HepG2 (cell line): ENCODE results near the gene COX6A2. TPM values are rescaled to one million over a fixed set of nuclear protein-coding genes. Genes with fewer than 3 reads are reported as not detected.

Source experiments
- ATAC-seq: fragments of 200-7000 bp; cut with Tn5 transposase; 3 replicates; pipeline ENCODE4 v1.9.1; 2020; ENCODE audit warnings: mild to moderate bottlenecking, moderate library complexity
- BruUV-seq: library from RNA; stranded (reverse); fragments of 400-500 nt; replicated peaks from 2 replicates; lab custom pipeline; 2021; lab: Mats Ljungman, UMichigan
- CTCF ChIA-PET: fragments of 300-600 bp; formaldehyde crosslinking; extraction: SDS; loops from one replicate; lab custom pipeline; 2021; ENCODE audit warnings: low total read pairs, inconsistent platforms, low intra/inter-chr PET ratio; lab: Yijun Ruan, JAX
- POLR2A ChIA-PET: fragments of 350-600 bp; sonication (Branson Sonifier 250); formaldehyde crosslinking; loops from one replicate; lab custom pipeline; 2020; ENCODE audit warnings: antibody characterized with exemption, inconsistent platforms; lab: Yijun Ruan, JAX
- DNase-seq: peaks from one replicate; pipeline ENCODE4 v3.0.0-alpha.2; 2015; ENCODE audit warnings: low spot score
- FAIRE-seq: peaks from 3 replicates; lab custom pipeline; 2011; peaks lifted over from hg19 to GRCh38; lab: Jason Lieb, UNC
- H2AFZ ChIP-seq: one replicate; pipeline ENCODE4 v1.6.1; 2011; ENCODE audit warnings: low read length, inconsistent platforms
- H3K27ac ChIP-seq: fragments of 300-600 bp; 3 replicates; pipeline ENCODE4 v1.8.0; 2011; ENCODE audit warnings: mixed run types, mild to moderate bottlenecking, mixed read lengths, low read length, inconsistent platforms; ENCODE audit not compliant: insufficient read depth; ENCODE audit errors: extremely low read length
- H3K27me3 ChIP-seq, 2 experiments: fragments of 200-600 bp in 1 of 2; 2 replicates in 1 of 2; 3 replicates in 1 of 2; pipeline versions ENCODE4 v1.6.0 to v1.8.0; 2011; ENCODE audit warnings: low read length in 2 of 2, mild to moderate bottlenecking in 2 of 2, moderate library complexity in 2 of 2, inconsistent platforms in 1 of 2; ENCODE audit not compliant: insufficient read depth in 2 of 2, control insufficient read depth in 1 of 2
- H3K36me3 ChIP-seq, 2 experiments: fragments of 200-600 bp in 1 of 2; replicated peaks in 1 of 2; 2 replicates in 1 of 2; 3 replicates in 1 of 2; pipeline versions ENCODE4 v1.5.1 to v1.8.0; 2011; ENCODE audit warnings: low read length in 2 of 2, inconsistent platforms in 1 of 2; ENCODE audit not compliant: insufficient read depth in 2 of 2, control insufficient read depth in 1 of 2
- H3K4me1 ChIP-seq: 2 replicates; pipeline ENCODE4 v1.5.1; 2012; ENCODE audit warnings: low read length, inconsistent platforms; ENCODE audit not compliant: insufficient read depth
- H3K4me2 ChIP-seq: 2 replicates; pipeline ENCODE4 v1.6.0; 2011; ENCODE audit warnings: low read depth, low read length, inconsistent platforms
- H3K4me3 ChIP-seq, 3 experiments: fragments of 200-600 bp in 1 of 3; sonication (generic), shearing (Covaris generic) in 1 of 3; replicated peaks in 1 of 3; 2 replicates each; pipeline ENCODE4 v1.5.1; 2011 to 2016; ENCODE audit warnings: low read length in 3 of 3, inconsistent platforms in 2 of 3, low read depth in 2 of 3, mild to moderate bottlenecking in 2 of 3, control low read depth in 1 of 3, mixed read lengths in 1 of 3; ENCODE audit not compliant: insufficient read depth in 1 of 3
- H3K79me2 ChIP-seq: one replicate; pipeline ENCODE4 v1.6.1; 2011; ENCODE audit warnings: low read length, inconsistent platforms; ENCODE audit not compliant: insufficient read depth
- H3K9ac ChIP-seq: 2 replicates; pipeline ENCODE4 v1.6.0; 2011; ENCODE audit warnings: mild to moderate bottlenecking, low read depth, low read length, inconsistent platforms; ENCODE audit not compliant: insufficient read depth
- H3K9me3 ChIP-seq: 2 replicates; pipeline ENCODE4 v1.5.1; 2012; ENCODE audit warnings: mild to moderate bottlenecking, low read length
- H4K20me1 ChIP-seq: 2 replicates; pipeline ENCODE4 v1.6.0; 2011; ENCODE audit warnings: inconsistent platforms, mild to moderate bottlenecking, low read length, moderate library complexity; ENCODE audit not compliant: insufficient read depth
- ATF7-NPFF ChIP-seq: sonication (generic); formaldehyde crosslinking; IDR thresholded peaks from 2 replicates; pipeline ENCODE4 v1.8.1; 2023; ENCODE audit warnings: mild to moderate bottlenecking, low read depth, missing genetic modification reagents, moderate library complexity
- CREB1 ChIP-seq, 2 experiments: fragments of 450-650 bp in 1 of 2; IDR thresholded peaks; 2 replicates each; pipeline ENCODE4 v1.6.1; 2016 to 2017; ENCODE audit warnings: control low read depth in 1 of 2, mild to moderate bottlenecking in 1 of 2, missing compliant biosample characterization in 1 of 2, missing genetic modification characterization in 1 of 2
- MED8 ChIP-seq: sonication (generic); formaldehyde crosslinking; IDR thresholded peaks from 2 replicates; pipeline ENCODE4 v1.8.1; 2023; ENCODE audit warnings: mild to moderate bottlenecking, missing genetic modification reagents; ENCODE audit not compliant: insufficient replicate concordance
- NFE2 ChIP-seq: sonication (generic); formaldehyde crosslinking; IDR thresholded peaks from 2 replicates; pipeline ENCODE4 v1.4.0; 2020; ENCODE audit warnings: missing genetic modification reagents
- RELA ChIP-seq: sonication (generic); formaldehyde crosslinking; IDR thresholded peaks from 2 replicates; pipeline ENCODE4 v1.4.0; 2020; ENCODE audit warnings: missing genetic modification reagents
- XRCC5 ChIP-seq: fragments of 200-400 bp; formaldehyde crosslinking; optimal IDR thresholded peaks from 2 replicates; pipeline ENCODE3; 2017; ENCODE audit warnings: mild to moderate bottlenecking, low read length
- ZC3H4 ChIP-seq: sonication (generic); formaldehyde crosslinking; IDR thresholded peaks from 2 replicates; pipeline ENCODE4 v1.4.0; 2020; ENCODE audit warnings: missing genetic modification reagents, borderline replicate concordance
- ZNF678 ChIP-seq: sonication (generic); formaldehyde crosslinking; IDR thresholded peaks from 2 replicates; pipeline ENCODE4 v1.4.0; 2020; ENCODE audit warnings: mild to moderate bottlenecking, missing genetic modification reagents
- ZNF761 ChIP-seq: sonication (generic); formaldehyde crosslinking; conservative IDR thresholded peaks from 2 replicates; pipeline ENCODE4 v1.4.0; 2020; ENCODE audit warnings: mild to moderate bottlenecking, missing genetic modification reagents
- WGBS: methylation state at CpG from one replicate; pipeline ENCODE4 v1.1.6; 2017; ENCODE audit warnings: low lambda C conversion rate; 5-methylcytosine and 5-hydroxymethylcytosine counted together
- in situ Hi-C: cut with HindIII; loops from 2 replicates; pipeline ENCODE4 v1.10.0; 2017; ENCODE audit warnings: low pct_unique_long_range_greater_than_20kb; ENCODE audit not compliant: extremely low pct_ligation_motif_present
- intact Hi-C: fragments of 100-400 bp; cut with micrococcal nuclease; formaldehyde crosslinking; loops from one replicate; pipeline ENCODE4 v1.10.0; 2022; ENCODE audit not compliant: unreplicated experiment
- polyA plus RNA-seq, 8 experiments: library from polyadenylated mRNA; depleted of rRNA in 3 of 8; stranded (reverse) in 7 of 8; unstranded in 1 of 8; fragments of >200 nt; fragmentation: Illumina TruSeq in 4 of 8; extraction: Trizol in 4 of 8; gene quantifications; 2 replicates each; pipeline versions ENCODE4 v1.2.1 to v1.2.3, GENCODE V29; 2011 to 2016; ENCODE audit warnings: low read depth in 4 of 8, missing spikeins in 1 of 8, mixed read lengths in 1 of 8; ENCODE audit not compliant: insufficient read depth in 1 of 8
- total RNA-seq, 5 experiments: library from RNA; depleted of rRNA; stranded (reverse); fragments of >200 nt; fragmentation: Illumina TruSeq; extraction: Trizol; gene quantifications; 2 replicates each; pipeline ENCODE4 v1.2.3, GENCODE V29; 2016; ENCODE audit warnings: low read depth in 1 of 5
- TF ChIP-seq, protein P1 (sequence below): sonication (generic); formaldehyde crosslinking; IDR thresholded peaks from 2 replicates; pipeline ENCODE4 v1.5.0; 2020; ENCODE audit warnings: missing genetic modification reagents

Gene COX6A2
- total and polyA plus RNA-seq, 2 of the 13 experiments (the other 11 are each of a cell fraction or from before 2014, with no cell fraction given), result not detected

DNA sequence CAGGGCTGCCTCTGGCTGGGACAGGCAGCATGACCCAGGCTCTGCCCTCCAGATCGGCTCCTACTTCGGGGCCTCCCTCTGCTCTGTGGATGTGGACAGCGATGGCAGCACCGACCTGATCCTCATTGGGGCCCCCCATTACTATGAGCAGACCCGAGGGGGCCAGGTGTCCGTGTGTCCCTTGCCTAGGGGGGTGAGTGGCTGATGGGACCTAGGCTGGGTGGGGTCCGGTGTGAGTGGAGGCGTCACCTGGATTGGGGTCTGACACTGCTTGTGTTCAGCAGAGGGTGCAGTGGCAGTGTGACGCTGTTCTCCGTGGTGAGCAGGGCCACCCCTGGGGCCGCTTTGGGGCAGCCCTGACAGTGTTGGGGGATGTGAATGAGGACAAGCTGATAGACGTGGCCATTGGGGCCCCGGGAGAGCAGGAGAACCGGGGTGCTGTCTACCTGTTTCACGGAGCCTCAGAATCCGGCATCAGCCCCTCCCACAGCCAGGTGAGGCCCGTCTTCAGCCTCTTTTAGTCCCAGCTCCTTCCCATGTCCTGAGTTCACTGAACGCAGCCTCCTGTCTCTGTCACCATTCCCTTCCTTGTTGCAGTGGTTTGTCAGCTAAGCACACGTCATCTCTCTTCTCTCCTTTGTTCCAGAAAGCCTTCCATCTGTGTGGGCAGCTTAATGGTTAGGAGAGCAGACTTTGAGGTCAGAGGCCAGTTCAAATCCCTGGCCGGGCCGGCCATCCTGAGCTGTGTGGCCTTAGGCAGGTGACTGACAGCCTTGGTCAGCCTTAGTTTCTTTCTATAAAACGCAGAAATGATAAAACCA, 16.9 kb downstream of the COX6A2 start:
- no peak for TF ChIP-seq MED8 (CRISPR knock-in tag)
- peak; percentile 37; the same call in 1 of the 2 replicates for TF ChIP-seq CREB1 (IDR thresholded peaks at IDR 0.05)
- TF ChIP-seq CREB1 (CRISPR knock-in tag; IDR thresholded peaks at IDR 0.05), result no peak
- TF ChIP-seq ZC3H4 (CRISPR knock-in tag), result no peak
- TF ChIP-seq, protein P1, sequence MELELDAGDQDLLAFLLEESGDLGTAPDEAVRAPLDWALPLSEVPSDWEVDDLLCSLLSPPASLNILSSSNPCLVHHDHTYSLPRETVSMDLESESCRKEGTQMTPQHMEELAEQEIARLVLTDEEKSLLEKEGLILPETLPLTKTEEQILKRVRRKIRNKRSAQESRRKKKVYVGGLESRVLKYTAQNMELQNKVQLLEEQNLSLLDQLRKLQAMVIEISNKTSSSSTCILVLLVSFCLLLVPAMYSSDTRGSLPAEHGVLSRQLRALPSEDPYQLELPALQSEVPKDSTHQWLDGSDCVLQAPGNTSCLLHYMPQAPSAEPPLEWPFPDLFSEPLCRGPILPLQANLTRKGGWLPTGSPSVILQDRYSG, result no peak
- H3K27ac ChIP-seq, result no peak overlapping the region
- ChIA-PET POLR2A (no interaction called here), CTCF (no interaction called here)
- WGBS, result 14% methylated on average over 21 of the region's 22 CpGs
- FAIRE-seq (no peak), ATAC-seq (no peak; the same call in 2 of the 3 replicates), DNase-seq (no peak)
- peaks cover 6 to 69% of the 10 kb centered on the region in 2 experiments; a peak in 4 of 5 replicates for H3K27me3 ChIP-seq
- H3K9me3 ChIP-seq, result no peaks in the 10 kb centered on the region
- H3K79me2 ChIP-seq, result no peaks in the 10 kb centered on the region
- no peak overlapping the region for H3K9ac ChIP-seq
- H3K4me2 ChIP-seq, result no peak overlapping the region
- BruUV-seq, result no TSS peak
- H3K36me3 ChIP-seq, result no peaks in the 10 kb centered on the region
- in situ Hi-C loops, result no loop called here
- no peaks in the 10 kb centered on the region for H3K4me1 ChIP-seq
- intact Hi-C loops, result no loop called here
- H3K4me3 ChIP-seq, result no peak overlapping the region
- H2AFZ ChIP-seq, result no peak overlapping the region
- no peaks in the 10 kb centered on the region for H4K20me1 ChIP-seq

DNA sequence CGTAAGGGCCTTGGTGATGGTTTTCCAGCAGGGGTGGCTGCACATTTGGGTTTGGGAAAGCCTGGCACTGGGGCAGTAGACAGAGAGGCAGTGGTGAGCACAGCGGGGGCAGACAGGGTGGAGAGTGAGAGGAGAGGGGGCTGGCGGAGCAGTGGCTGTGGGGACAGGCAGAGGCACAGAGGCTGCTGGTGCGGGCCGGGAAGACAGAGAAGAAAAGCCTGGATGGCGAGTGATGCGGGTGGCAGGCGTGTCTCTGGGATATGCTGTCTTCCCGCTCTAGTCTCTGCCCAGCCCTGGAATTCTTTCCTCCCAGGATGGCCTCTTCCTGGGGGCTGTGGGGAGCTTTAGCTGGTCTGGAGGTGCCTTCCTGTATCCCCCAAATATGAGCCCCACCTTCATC, 18.1 kb downstream of the COX6A2 start:
- Histone ChIP-seq H3K27me3 (peaks cover 6 to 58% of the 10 kb centered on the region in 2 experiments; a peak in 4 of 5 replicates), H3K79me2 (no peaks in the 10 kb centered on the region), H3K4me1 (no peaks in the 10 kb centered on the region), H3K27ac (no peak overlapping the region), H4K20me1 (no peaks in the 10 kb centered on the region), H3K4me2 (no peak overlapping the region), H3K9ac (no peak overlapping the region), H2AFZ (no peak overlapping the region), H3K9me3 (no peaks in the 10 kb centered on the region), H3K36me3 (no peaks in the 10 kb centered on the region), H3K4me3 (no peak overlapping the region)
- no TSS peak for BruUV-seq
- ChIA-PET CTCF (no interaction called here), POLR2A (no interaction called here)
- intact Hi-C loops (no loop called here), in situ Hi-C loops (no loop called here)
- 18% methylated on average over 9 of the region's 9 CpGs for WGBS
- ATAC-seq (no peak), DNase-seq (no peak), FAIRE-seq (no peak)
- TF ChIP-seq ZNF761 (CRISPR knock-in tag) (no peak), ATF7-NPFF (CRISPR knock-in tag) (no peak), XRCC5 (no peak), RELA (no peak), ZNF678 (CRISPR knock-in tag) (no peak), NFE2 (CRISPR knock-in tag) (no peak)
